Right cardiac atrium (tissue), 5 donors: ENCODE data around the gene ERI2. TPM values are rescaled to one million over a fixed set of nuclear protein-coding genes. Genes with fewer than 3 reads are reported as not detected.

Experiments
- ATAC-seq, 2 donors: fragments of 200-7000 bp; cut with Tn5 transposase; one replicate each; pipeline versions ENCODE4 v1.8.0 to v1.9.1; 2020; ENCODE audit warnings: moderate library complexity in 2 of 2, mild to moderate bottlenecking in 1 of 2
- DNase-seq, 3 donors: peaks; one replicate each; pipeline ENCODE4 v3.0.0-alpha.2; 2020
- H3K27ac ChIP-seq: one replicate; pipeline ENCODE4 v1.5.1; 2013; ENCODE audit warnings: mild to moderate bottlenecking, low read length, control low read depth, moderate library complexity
- H3K27me3 ChIP-seq: one replicate; pipeline ENCODE4 v1.6.1; 2013; ENCODE audit not compliant: control insufficient read depth, insufficient read depth
- H3K4me1 ChIP-seq: one replicate; pipeline ENCODE4 v1.6.1; 2013; ENCODE audit warnings: low read length; ENCODE audit not compliant: control insufficient read depth, insufficient read depth
- H3K4me3 ChIP-seq: one replicate; pipeline ENCODE4 v1.5.1; 2013; ENCODE audit warnings: low read length, control low read depth
- H3K9me3 ChIP-seq: one replicate; pipeline ENCODE4 v1.6.1; 2013; ENCODE audit warnings: low read length; ENCODE audit not compliant: control insufficient read depth
- WGBS: extraction: QIAGEN DNeasy Blood & Tissue Kit; methylation state at CpG from one replicate; pipeline ENCODE4 v1.1.7; 2013; 5-methylcytosine and 5-hydroxymethylcytosine counted together
- intact Hi-C, 4 donors: fragments of 100-400 bp; cut with DNase I; formaldehyde crosslinking; loops; one replicate each; pipeline versions ENCODE4 v1.11.0 to v1.14.0; 2022 to 2023
- polyA plus RNA-seq: library from polyadenylated mRNA; stranded (reverse); fragments of 200-250 nt; gene quantifications from one replicate; pipeline ENCODE4 v1.2.3, GENCODE V29; 2013
- total RNA-seq, 4 donors: library from RNA; stranded (reverse); fragmentation: NEBNext Ultra II Directional; extraction: Animal tissue kit (Norgen Biotek cat#: 25700); gene quantifications; one replicate each; pipeline ENCODE4 v1.2.1, GENCODE V29; 2021
- donor health status: healthy with polysubstance abuse.
- donor health status: DM: no; HTN: yes; CAD: no.
- donor health status: DM: no; HTN: no; CAD: no.
- donor health status: DM: no; HTN: yes; CAD: no; lungs with severe emphysema.
- donor health status: DM: yes; HTN: yes; CAD: no.

ERI2 gene
- total and polyA plus RNA-seq, 5 donors = 5.4 to 14.0 (median 10.7) TPM

GRCh38 chr16:20846030-20846429, 39.8 kb upstream of the ERI2 start:
- Histone ChIP-seq H3K9me3 (no peaks in the 10 kb centered on the region), H3K4me1 (peaks cover 5% of the 10 kb centered on the region), H3K27ac (no peak overlapping the region), H3K4me3 (no peak overlapping the region), H3K27me3 (no peaks in the 10 kb centered on the region)
- DNase-seq (peak in 2 of 3 donors; percentile 70 to 72), ATAC-seq (peak; percentile 47 to 53)
- WGBS = 60% methylated on average over 6 of the region's 6 CpGs
- intact Hi-C loops = loop anchor here in 1 of 4 donors (5.0 kb wide), 1 partner anchor 236 kb away; no protein-coding TSS in a partner anchor

- peak in 1 of 2 donors; percentile 41 for ATAC-seq
- Histone ChIP-seq H3K4me3 (no peak overlapping the region), H3K27me3 (no peaks in the 10 kb centered on the region), H3K27ac (no peak overlapping the region), H3K9me3 (no peaks in the 10 kb centered on the region), H3K4me1 (peaks cover 2% of the 10 kb centered on the region)
- 71% methylated on average over 3 of the region's 3 CpGs for WGBS
- intact Hi-C loops = no loop called here
- no peak for DNase-seq
These were observed 38.3 kb upstream of the ERI2 start for GRCh38 chr16:20844588-20844987.

GRCh38 chr16:20844054-20844453, 37.8 kb upstream of the ERI2 start:
- intact Hi-C loops = no loop called here
- ATAC-seq (no peak), DNase-seq (no peak)
- no peak overlapping the region for H3K27ac ChIP-seq
- 84% methylated on average over 2 of the region's 2 CpGs for WGBS
- H3K4me1 ChIP-seq = peaks cover 2% of the 10 kb centered on the region
- H3K27me3 ChIP-seq = no peaks in the 10 kb centered on the region
- H3K4me3 ChIP-seq = no peak overlapping the region
- no peaks in the 10 kb centered on the region for H3K9me3 ChIP-seq

GRCh38 chr16:20839504-20839903, 33.2 kb upstream of the ERI2 start:
- ATAC-seq (no peak), DNase-seq (no peak)
- Histone ChIP-seq H3K9me3 (no peaks in the 10 kb centered on the region), H3K4me1 (no peaks in the 10 kb centered on the region), H3K27ac (no peak overlapping the region), H3K4me3 (no peak overlapping the region), H3K27me3 (no peaks in the 10 kb centered on the region)
- intact Hi-C loops = no loop called here
- 95% methylated on average over 2 of the region's 2 CpGs for WGBS

DNA sequence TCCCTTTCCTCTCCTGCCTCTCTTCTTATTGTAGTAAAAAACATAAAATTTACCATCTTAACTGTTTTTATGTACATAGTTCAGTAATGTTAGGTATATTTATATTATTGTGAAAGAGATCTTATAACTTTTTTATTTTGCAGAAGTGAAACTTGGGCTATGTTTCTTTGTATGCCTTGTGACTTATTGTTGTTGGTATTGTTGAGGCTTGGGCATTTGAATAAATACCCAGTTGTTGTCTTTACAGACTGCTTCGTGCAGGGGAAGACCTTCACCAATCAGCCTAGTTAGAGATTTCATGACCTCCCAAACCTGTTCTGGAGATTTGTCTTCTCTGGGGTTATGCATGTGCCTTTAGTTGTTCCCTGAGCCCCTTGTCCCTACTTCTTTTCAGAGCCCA, 32.0 kb upstream of the ERI2 start:
- Histone ChIP-seq H3K9me3 (no peaks in the 10 kb centered on the region), H3K4me1 (no peaks in the 10 kb centered on the region), H3K27me3 (no peaks in the 10 kb centered on the region), H3K27ac (no peak overlapping the region), H3K4me3 (no peak overlapping the region)
- DNase-seq = no peak
- WGBS = 85% methylated on average over 1 of the region's 1 CpG
- intact Hi-C loops = no loop called here
- no peak for ATAC-seq

- WGBS = 75% methylated on average over 2 of the region's 2 CpGs
- no peak for DNase-seq
- Histone ChIP-seq H3K9me3 (no peaks in the 10 kb centered on the region), H3K27ac (no peak overlapping the region), H3K4me3 (no peak overlapping the region), H3K4me1 (peaks cover 1% of the 10 kb centered on the region), H3K27me3 (no peaks in the 10 kb centered on the region)
- ATAC-seq = no peak
- intact Hi-C loops = no loop called here
These were observed 26.8 kb upstream of the ERI2 start for GRCh38 chr16:20833086-20833485.

- Histone ChIP-seq H3K9me3 (no peaks in the 10 kb centered on the region), H3K27me3 (no peaks in the 10 kb centered on the region)
- 75% methylated on average over 1 of the region's 1 CpG for WGBS
These were observed 24.1 kb upstream of the ERI2 start for GRCh38 chr16:20830372-20830771.

DNA sequence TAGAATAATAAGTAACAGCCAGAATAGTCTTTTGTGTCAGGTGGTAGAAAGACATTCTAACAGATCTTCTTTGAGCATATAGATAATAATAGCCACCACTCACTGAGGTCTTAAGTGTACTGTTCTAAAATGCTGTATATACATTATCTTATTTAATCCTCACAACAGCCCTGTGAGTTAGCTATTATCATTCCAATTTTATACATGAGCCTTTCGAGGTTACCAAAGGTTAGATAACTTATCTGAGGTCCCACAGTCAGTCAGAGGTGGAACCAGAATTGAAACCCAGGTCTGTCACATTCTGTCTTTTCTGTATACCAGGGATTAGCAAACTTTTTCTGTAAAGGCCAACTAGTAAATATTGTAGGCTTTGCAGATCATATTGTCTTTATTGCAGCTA, 23.3 kb upstream of the ERI2 start:
- Histone ChIP-seq H3K4me3 (no peak overlapping the region), H3K27me3 (no peaks in the 10 kb centered on the region), H3K27ac (no peak overlapping the region), H3K4me1 (peaks cover 1% of the 10 kb centered on the region), H3K9me3 (no peaks in the 10 kb centered on the region)
- WGBS = 93% methylated on average over 1 of the region's 1 CpG
- intact Hi-C loops = no loop called here
- DNase-seq (no peak), ATAC-seq (no peak)

More at GRCh38 chr16:20830372-20830771, 24.1 kb upstream of the ERI2 start:
- DNase-seq (no peak), ATAC-seq (no peak)
- no peak overlapping the region for H3K4me3 ChIP-seq
- H3K4me1 ChIP-seq = peaks cover 1% of the 10 kb centered on the region
- H3K27ac ChIP-seq = no peak overlapping the region
- intact Hi-C loops = no loop called here

DNA sequence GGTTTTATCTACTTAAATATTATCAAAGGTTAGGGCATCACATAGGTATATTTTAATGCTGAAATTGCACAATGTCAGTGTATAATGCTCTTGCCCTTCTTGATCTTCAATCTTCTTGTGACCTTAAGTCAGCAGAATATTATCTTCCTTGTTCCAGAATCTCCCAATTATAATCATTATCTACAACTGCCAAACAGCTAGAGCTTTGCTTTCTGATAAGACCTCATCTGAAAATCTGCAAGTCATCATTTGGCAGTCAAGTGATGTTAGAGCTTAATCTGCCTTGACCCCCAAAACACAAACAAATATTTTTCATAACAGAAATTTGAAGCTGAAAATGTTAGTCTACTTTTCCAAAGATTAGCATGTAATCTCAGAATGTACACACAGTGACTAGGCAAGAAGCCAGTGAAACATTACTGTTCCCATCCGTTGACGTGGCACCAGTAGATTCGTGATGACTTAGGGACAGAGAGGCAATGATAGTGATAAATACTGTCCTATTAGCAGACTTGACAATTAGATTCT, 19.8 kb upstream of the ERI2 start:
- H3K4me1 ChIP-seq = peaks cover 1% of the 10 kb centered on the region
- DNase-seq (no peak), ATAC-seq (no peak)
- WGBS = 31% methylated on average over 3 of the region's 3 CpGs
- H3K27me3 ChIP-seq = no peaks in the 10 kb centered on the region
- H3K9me3 ChIP-seq = no peaks in the 10 kb centered on the region
- H3K4me3 ChIP-seq = no peak overlapping the region
- intact Hi-C loops = no loop called here
- no peak overlapping the region for H3K27ac ChIP-seq

GRCh38 chr16:20822521-20823325, 16.5 kb upstream of the ERI2 start:
- intact Hi-C loops = no loop called here
- DNase-seq (no peak), ATAC-seq (no peak)
- Histone ChIP-seq H3K27me3 (no peaks in the 10 kb centered on the region), H3K27ac (no peak overlapping the region), H3K4me1 (no peaks in the 10 kb centered on the region), H3K9me3 (no peaks in the 10 kb centered on the region), H3K4me3 (no peak overlapping the region)
- 71% methylated on average over 3 of the region's 3 CpGs for WGBS

DNA sequence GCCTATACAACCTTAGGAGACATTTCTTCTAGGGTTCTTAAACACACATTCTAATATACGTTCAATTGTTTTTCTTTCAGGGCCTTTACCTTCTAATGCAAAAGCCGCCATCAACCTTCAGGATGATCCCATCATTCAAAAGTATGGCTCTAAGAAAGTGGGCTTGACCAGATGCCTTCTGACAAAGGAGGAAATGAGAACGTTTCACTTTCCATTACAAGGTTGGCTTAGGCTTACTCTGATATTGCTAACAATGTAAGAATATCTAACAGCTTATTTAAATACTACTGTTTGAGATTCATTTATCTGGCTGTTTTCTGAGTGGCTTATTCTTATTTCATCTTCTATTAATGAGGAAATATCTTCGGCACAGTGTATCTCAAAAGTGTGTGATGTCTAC, 15.4 kb upstream of the ERI2 start:
- WGBS = 85% methylated on average over 4 of the region's 4 CpGs

More for the DNA sequence above, 15.4 kb upstream of the ERI2 start:
- intact Hi-C loops = no loop called here
- no peaks in the 10 kb centered on the region for H3K9me3 ChIP-seq
- ATAC-seq (no peak), DNase-seq (no peak)
- no peak overlapping the region for H3K27ac ChIP-seq
- no peaks in the 10 kb centered on the region for H3K4me1 ChIP-seq
- no peaks in the 10 kb centered on the region for H3K27me3 ChIP-seq
- no peak overlapping the region for H3K4me3 ChIP-seq
